ENCODE results near the gene ZNF581.

DNA sequence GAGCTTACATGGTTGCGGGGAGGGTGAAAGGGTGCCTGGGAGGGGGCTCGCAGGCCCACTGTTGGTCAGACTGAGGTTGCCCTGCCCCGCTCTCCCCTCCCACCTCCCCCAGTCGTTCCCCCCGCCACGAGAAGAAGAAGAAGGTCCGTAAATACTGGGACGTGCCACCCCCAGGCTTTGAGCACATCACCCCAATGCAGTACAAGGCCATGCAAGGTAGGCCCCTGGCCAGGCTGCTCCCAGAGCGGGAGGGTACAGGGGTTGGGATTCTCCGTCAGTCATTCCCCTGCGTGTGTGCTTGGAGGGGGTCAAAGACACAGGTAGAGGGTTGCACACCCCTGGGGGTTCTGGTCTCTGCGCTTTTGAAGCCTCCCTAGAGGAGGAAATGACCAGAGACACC is 17.0 kb downstream of the ZNF581 start:
- TF ChIP-seq, protein P1, sequence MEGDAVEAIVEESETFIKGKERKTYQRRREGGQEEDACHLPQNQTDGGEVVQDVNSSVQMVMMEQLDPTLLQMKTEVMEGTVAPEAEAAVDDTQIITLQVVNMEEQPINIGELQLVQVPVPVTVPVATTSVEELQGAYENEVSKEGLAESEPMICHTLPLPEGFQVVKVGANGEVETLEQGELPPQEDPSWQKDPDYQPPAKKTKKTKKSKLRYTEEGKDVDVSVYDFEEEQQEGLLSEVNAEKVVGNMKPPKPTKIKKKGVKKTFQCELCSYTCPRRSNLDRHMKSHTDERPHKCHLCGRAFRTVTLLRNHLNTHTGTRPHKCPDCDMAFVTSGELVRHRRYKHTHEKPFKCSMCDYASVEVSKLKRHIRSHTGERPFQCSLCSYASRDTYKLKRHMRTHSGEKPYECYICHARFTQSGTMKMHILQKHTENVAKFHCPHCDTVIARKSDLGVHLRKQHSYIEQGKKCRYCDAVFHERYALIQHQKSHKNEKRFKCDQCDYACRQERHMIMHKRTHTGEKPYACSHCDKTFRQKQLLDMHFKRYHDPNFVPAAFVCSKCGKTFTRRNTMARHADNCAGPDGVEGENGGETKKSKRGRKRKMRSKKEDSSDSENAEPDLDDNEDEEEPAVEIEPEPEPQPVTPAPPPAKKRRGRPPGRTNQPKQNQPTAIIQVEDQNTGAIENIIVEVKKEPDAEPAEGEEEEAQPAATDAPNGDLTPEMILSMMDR (IDR thresholded peaks at IDR 0.05), result no peak
- no peak for TF ChIP-seq POLR2A (IDR thresholded peaks at IDR 0.05)
- no peak for TF ChIP-seq POLR2AphosphoS5 (IDR thresholded peaks at IDR 0.05)
- TF ChIP-seq EP300 (IDR thresholded peaks at IDR 0.05), result no peak

All from suprapubic skin (tissue), 4 donors.